Measurements from ENCODE around the gene CCL5. TPM values are rescaled to one million over a fixed set of nuclear protein-coding genes. Genes with fewer than 3 reads are reported as not detected.

CCL5 gene
- polyA plus RNA-seq, 1 donor (not counting 4 experiments of a cell fraction or from before 2014, with no cell fraction given): 0.46 TPM

GRCh38 chr17:35923609-35924114 lies 43.5 kb upstream of the CCL5 start:
- Histone ChIP-seq H3K27ac (ENCODE audit: control insufficient read depth, insufficient read depth, low read length) (no peak overlapping the region), H3K9me1 (ENCODE audit: control insufficient read depth, extremely low read depth, insufficient read depth, low read length) (no peaks in the 10 kb centered on the region), H3K27me3 (ENCODE audit: control insufficient read depth, extremely low read depth, insufficient read depth, low read length) (no peaks in the 10 kb centered on the region), H3K79me2 (ENCODE audit: control insufficient read depth, insufficient read depth, low read length) (no peaks in the 10 kb centered on the region), H3K4me3 (ENCODE audit: control insufficient read depth in 2 of 3, extremely low read depth in 1 of 3, insufficient read depth in 2 of 3, low read depth in 1 of 3, low read length in 3 of 3) (no peak overlapping the region), H3K9me3 (ENCODE audit: control insufficient read depth, low read depth, low read length) (no peaks in the 10 kb centered on the region), H3K9ac (ENCODE audit: control insufficient read depth, extremely low read depth, insufficient read depth, low read length) (no peak overlapping the region), H3K36me3 (ENCODE audit: control insufficient read depth in 2 of 2, extremely low read depth in 1 of 2, insufficient read depth in 2 of 2, low read length in 2 of 2) (no peaks in the 10 kb centered on the region), H4K20me1 (ENCODE audit: control insufficient read depth, extremely low read depth, insufficient read depth, low read length) (no peaks in the 10 kb centered on the region), H3K4me2 (ENCODE audit: control insufficient read depth, extremely low read depth, insufficient read depth, low read depth, low read length) (no peak overlapping the region), H3K4me1 (ENCODE audit: control insufficient read depth, extremely low read depth, insufficient read depth, low read length) (no peaks in the 10 kb centered on the region), H2AFZ (ENCODE audit: control insufficient read depth, low read length) (no peak overlapping the region)
- no peak for DNase-seq (ENCODE audit: low read depth, low spot score)
- TF ChIP-seq CTCF (optimal IDR thresholded peaks at IDR 0.05 in 1 of 3, IDR thresholded peaks at IDR 0.05 in 1 of 3, conservative IDR thresholded peaks at IDR 0.05 in 1 of 3; ENCODE audit: extremely low read depth in 1 of 3, insufficient read depth in 2 of 3, low read length in 3 of 3): no peak
- no peak for TF ChIP-seq EZH2 (IDR thresholded peaks at IDR 0.05; ENCODE audit: low read length)
- dilution Hi-C loops (cut with MboI; ENCODE audit: extremely low pct_ligation_motif_present, low sequenced_read_pairs): no loop called here
- no peak for FAIRE-seq

- H3K4me3 ChIP-seq (ENCODE audit: control insufficient read depth in 2 of 3, extremely low read depth in 1 of 3, insufficient read depth in 2 of 3, low read depth in 1 of 3, low read length in 3 of 3): no peak overlapping the region
- no peak for DNase-seq (ENCODE audit: low read depth, low spot score)
Measured at GRCh38 chr17:35920229-35920628, 40.1 kb upstream of the CCL5 start.

More at GRCh38 chr17:35920229-35920628, 40.1 kb upstream of the CCL5 start:
- H3K27ac ChIP-seq (ENCODE audit: control insufficient read depth, insufficient read depth, low read length): no peak overlapping the region
- H2AFZ ChIP-seq (ENCODE audit: control insufficient read depth, low read length): no peak overlapping the region
- H4K20me1 ChIP-seq (ENCODE audit: control insufficient read depth, extremely low read depth, insufficient read depth, low read length): no peaks in the 10 kb centered on the region
- no peaks in the 10 kb centered on the region for H3K36me3 ChIP-seq (ENCODE audit: control insufficient read depth in 2 of 2, extremely low read depth in 1 of 2, insufficient read depth in 2 of 2, low read length in 2 of 2)
- H3K4me1 ChIP-seq (ENCODE audit: control insufficient read depth, extremely low read depth, insufficient read depth, low read length): no peaks in the 10 kb centered on the region
- H3K9me3 ChIP-seq (ENCODE audit: control insufficient read depth, low read depth, low read length): no peaks in the 10 kb centered on the region
- TF ChIP-seq EZH2 (IDR thresholded peaks at IDR 0.05; ENCODE audit: low read length) (no peak), CTCF (optimal IDR thresholded peaks at IDR 0.05 in 1 of 3, IDR thresholded peaks at IDR 0.05 in 1 of 3, conservative IDR thresholded peaks at IDR 0.05 in 1 of 3; ENCODE audit: extremely low read depth in 1 of 3, insufficient read depth in 2 of 3, low read length in 3 of 3) (no peak)
- no peaks in the 10 kb centered on the region for H3K9me1 ChIP-seq (ENCODE audit: control insufficient read depth, extremely low read depth, insufficient read depth, low read length)
- H3K4me2 ChIP-seq (ENCODE audit: control insufficient read depth, extremely low read depth, insufficient read depth, low read depth, low read length): no peak overlapping the region
- H3K27me3 ChIP-seq (ENCODE audit: control insufficient read depth, extremely low read depth, insufficient read depth, low read length): no peaks in the 10 kb centered on the region
- H3K9ac ChIP-seq (ENCODE audit: control insufficient read depth, extremely low read depth, insufficient read depth, low read length): no peak overlapping the region
- dilution Hi-C loops (cut with MboI; ENCODE audit: extremely low pct_ligation_motif_present, low sequenced_read_pairs): no loop called here
- no peaks in the 10 kb centered on the region for H3K79me2 ChIP-seq (ENCODE audit: control insufficient read depth, insufficient read depth, low read length)
- FAIRE-seq: no peak
